Stimulated activated CD4-positive, alpha-beta T cell treated with anti-CD3 and anti-CD28 coated beads, TNF-alpha, amount 100 ng/mL, for 1 hour (primary cell): Measurements from ENCODE around the gene SCTR.

ENCODE experiments used
- DNase-seq, 3 donors: peaks; one replicate each; pipeline ENCODE4 v3.0.0-alpha.2; 2020; ENCODE audit warnings: low read depth in 3 of 3, low spot score in 1 of 3

SCTR gene

DNA sequence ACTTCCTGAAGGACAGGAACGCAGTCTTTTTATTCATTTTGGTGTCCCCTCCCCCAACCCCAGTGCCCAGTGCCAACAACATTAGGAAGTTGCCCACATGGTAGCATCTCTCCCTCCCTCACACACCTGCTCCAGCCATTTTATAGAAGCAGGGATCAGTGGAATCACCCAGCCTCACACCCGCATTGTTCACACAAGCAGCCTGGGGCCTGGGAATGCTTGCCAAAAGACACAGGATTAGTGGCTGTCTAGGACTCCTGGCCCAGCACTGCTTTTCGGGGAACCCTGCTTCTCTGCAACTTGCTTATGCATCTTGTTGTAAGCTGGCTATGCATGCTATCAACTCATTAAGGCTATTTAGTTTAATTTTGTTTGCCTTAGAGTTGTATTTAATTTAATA is 74.8 kb downstream of the SCTR start:
- DNase-seq, result no peak

DNA sequence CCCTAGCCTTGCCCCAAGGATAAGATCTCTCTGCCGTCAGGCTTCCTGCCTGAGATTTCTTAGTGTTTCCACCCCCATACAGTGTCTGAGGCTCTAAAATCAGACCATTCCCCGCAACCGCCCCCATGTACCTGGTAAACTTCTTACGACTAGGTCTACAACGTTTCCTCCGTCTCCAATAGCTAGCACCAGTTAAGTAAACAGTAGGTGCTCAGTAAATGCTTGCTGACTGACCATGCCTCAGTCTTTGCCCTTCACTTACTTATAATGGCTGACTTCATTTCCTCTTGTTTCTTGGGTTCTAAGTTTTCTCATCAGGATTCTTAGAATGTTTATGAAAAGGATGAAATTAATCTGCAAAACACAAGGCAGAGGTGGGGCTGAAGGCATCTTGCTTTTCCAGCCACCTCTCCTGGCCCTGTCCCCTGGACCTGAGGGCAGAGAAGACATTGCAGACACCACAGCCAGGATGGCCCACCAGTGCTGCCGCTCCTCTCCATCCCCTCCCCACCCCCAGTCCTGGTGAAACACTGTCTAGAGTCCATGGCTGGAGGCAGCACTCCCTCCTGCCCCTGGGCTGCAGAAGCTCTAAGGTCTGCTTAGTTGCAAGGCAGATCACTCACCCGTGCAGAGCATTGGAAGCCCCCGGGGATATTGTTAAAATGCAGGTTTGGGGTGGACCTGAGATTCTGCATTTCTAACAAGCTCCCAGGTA is 75.7 kb downstream of the SCTR start:
- DNase-seq, result no peak

DNA sequence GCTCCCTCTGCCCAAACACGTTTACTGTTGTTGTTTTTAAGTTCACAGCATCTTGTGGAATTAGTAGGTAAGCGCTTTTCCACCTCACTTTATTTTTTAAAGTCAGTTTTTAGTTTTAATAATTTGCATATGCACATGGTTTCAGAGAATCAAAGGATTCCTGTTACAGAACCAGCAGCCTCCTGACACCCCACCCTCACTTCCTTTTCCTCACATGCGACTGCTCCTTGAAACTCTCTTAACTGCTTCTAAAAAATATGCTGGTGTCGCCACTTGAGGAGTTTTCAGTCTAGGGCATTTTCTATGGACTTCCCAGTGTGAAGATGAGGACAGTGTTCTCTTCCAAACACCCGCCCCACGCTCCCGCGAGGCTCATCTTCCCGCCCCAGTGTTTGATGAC is 78.2 kb downstream of the SCTR start:
- no peak for DNase-seq

DNA sequence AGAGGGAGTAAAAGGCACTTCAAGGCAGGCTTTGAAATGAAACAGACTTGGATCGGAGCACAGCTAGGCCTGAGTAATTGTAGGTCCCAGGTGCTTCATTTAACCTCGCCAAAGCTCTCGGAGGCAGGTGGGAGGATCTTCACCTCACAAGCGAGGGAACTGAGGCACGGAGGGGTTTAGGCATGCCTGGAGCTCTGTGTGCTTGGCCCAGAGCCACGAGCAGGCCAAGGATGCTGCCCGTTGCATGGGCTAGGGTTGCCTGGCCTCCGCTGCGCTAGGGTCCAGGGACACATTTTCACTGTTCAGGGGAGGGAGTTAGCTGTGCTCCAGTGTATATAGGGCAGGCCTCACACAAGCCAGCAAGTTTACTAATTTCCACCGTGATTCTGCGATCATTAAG is 81.4 kb downstream of the SCTR start:
- DNase-seq, result no peak

DNA sequence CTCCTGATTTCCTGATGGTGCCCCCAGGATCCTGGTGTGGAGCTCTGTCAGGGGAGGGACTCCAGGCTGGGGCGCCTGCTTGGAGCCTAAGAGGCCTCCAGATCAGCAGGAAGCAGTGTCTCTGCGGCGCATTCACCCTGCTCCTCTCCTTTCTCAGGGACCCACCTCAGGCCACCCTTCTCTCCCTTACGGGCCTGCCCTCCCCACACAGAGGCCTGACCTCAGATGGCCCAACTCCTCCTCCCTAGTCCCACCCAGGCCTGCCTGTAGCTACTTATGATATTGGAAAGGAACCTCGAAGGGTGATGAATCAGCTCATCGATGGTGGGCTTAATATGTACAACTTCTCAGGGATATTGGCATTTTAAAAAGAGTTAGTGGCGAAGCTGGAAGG is 82.1 kb downstream of the SCTR start:
- no peak for DNase-seq

DNA sequence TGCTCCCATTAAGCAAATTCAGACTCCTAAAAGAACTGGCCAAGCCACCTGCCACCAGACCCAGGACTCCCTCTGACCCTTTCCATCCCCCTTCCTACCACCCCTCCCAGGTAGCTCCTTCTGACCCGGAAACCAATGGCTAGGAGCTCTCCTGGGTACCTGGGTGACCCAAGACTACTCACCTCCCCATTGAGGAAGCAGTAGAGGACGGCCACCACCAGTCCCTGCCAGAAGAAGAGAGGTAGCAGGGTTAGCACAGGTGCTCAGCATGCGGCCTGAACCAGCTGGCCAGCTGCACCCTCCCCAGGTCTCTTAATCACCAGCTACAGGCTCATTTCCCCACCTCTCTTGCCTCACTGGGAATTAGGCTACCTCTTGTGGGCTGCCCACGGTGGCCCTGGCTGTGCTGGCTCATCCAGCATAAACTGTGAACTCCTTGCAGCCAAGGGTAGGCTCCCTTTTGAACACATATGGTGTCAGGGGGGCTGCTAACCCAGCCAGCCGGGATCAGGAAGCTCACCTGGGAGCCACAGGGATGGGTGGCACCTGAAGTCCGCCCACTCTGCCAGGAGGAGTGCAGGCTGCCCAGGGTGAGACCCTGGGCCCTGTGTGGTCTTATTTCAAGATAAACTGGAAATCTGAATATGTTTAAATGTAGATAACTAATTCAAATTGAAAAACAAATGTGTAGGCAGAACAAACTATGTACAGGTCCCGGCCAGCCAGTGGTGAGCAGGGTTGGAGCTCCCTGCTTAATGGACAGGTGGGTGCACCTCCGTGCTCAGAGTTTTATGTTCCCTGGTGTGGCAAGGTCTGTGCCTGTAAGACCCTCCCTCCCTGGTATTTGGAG is 82.7 kb downstream of the SCTR start:
- no peak for DNase-seq

DNA sequence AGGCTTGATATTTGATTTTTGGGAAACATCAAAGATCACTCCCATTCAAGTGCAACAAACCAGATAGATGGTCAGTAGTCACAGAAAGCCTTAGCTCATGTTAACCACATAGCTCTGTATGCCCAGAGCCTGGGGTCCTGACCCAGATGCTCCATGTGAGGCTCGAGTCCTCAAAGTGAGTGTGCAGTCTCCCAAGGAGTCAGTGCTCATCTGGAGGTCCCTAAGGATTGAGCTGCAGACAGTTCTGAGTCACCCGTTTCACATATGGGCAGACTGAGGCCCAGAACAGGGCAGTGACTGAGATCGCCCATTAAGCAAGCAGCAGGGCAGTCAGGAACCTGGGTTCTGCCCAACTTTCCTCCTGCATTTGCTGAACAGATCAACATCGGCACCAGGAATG is 83.4 kb downstream of the SCTR start:
- no peak for DNase-seq

DNA sequence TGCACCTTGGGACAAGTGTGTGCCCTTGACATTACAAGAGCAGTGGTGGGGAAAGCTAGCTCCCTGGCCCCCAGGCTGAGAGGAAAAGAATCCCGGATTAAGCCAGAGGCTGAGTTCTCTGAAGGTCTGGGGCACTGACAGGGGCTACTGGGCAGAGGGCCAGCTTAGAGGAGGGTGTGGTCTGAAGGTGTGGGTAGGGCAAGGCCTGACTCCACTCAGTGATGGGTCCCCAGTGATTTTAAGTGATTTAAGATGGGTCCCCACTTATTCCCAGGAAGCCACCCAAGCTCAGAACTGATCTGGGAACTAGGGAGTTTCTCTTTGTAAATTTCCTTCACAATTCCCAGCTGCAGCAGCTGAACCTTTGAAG is 83.8 kb downstream of the SCTR start:
- no peak for DNase-seq

DNA sequence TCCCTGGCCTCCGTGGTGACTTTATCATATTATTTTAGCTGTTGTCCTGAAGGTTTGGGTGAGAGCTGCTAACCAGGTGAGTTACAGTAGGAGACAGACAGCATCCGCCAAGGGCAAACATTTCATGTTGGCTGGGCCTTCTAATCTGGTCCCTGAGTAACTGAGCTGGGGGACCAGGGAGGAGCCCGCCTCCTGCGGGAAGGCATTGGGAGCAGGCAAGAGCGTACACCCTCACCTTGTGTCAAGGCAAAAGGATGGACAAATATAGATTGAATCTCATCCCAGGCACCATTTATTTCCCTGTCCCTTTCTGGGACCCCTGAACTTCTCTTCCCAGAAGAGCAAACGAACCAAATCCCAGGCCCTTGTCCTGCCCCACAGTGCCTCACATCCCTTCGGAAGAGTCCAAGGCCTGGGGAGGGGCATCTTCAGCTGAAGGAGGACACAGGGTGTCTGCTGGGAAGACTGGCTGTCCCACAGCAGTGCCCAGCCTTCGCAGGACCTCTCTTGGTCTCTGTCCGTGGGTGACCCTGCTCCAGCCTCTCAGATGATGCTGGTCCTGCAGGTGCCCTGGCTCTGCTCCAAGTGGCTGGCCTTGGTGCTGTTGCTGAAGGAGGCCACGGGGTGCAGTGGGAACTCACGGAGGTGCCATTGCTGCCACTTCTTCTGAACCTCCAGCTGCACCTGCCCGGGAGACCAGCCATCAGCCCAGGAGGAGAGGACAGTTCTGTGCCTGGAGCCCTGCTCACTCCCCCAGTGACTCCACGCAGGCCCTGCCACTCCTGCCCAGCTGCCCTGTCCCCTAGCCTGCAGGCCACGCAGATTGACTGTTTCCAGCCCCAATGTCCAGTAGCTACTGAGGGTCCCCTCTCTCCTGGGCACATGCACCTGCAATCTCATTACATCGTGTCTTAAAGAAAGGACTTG is 84.4 kb downstream of the SCTR start:
- DNase-seq, result no peak

DNA sequence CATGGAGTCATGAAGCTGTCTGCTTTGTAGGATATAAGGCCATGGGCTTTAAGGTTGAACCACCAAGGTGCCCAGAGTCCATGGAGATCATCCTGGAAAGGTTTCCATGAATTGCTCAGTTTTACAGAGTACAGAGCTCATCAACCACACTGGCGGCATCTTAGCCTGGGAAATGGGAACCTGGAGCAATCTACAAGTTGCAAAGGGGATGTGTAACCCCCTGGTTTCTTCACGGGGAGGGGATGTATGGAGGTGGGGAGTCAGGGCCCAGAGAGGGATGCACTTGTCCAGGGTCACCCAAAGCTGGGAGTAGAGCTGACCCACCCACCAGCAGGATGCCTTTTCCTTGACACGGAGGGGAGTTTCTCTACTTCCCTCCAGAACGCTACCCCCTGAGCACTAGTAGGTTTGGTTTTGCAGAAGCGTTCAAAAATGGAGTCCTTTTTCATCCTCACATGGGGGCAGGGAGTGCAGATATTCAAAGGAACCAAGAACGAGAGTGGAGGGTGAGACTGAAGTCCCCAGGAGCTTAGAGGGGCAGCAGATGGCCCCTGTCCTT is 85.5 kb downstream of the SCTR start:
- DNase-seq, result no peak

DNA sequence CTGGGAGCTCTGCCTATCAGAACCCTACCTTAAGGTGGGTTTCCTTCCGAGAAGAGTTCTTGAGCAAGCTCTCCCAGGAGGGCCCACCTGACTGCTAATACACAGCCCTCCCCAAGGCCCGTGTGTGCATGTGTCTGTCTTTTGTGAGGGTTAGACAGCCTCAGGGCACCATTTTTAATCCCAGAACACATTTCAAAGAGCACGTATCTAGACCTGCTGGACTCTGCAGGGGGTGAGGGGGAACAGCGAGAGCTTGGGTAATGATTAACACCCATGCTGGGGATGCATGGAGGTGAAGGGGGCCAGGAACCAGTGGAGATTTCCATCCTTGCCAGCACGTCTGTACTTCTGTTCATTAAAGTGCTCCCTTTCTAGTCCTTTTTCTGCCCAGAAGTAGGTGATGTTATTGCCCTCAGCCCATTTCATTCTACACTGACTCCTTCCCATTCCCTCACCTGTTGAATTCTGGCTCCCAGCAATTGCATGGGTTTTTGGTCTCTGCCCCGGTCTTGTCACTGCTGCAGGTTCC is 86.1 kb downstream of the SCTR start:
- DNase-seq, result no peak

DNA sequence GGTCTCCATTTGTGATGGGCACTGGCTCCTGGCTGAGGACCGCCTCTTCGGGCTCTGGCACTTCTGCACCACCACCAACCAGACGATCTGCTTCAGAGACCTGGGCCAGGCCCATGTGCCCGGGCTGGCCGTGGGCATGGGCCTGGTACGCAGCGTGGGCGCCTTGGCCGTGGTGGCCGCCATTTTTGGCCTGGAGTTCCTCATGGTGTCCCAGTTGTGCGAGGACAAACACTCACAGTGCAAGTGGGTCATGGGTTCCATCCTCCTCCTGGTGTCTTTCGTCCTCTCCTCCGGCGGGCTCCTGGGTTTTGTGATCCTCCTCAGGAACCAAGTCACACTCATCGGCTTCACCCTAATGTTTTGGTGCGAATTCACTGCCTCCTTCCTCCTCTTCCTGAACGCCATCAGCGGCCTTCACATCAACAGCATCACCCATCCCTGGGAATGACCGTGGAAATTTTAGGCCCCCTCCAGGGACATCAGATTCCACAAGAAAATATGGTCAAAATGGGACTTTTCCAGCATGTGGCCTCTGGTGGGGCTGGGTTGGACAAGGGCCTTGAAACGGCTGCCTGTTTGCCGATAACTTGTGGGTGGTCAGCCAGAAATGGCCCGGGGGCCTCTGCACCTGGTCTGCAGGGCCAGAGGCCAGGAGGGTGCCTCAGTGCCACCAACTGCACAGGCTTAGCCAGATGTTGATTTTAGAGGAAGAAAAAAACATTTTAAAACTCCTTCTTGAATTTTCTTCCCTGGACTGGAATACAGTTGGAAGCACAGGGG is 87.1 kb downstream of the SCTR start:
- DNase-seq, result no peak

DNA sequence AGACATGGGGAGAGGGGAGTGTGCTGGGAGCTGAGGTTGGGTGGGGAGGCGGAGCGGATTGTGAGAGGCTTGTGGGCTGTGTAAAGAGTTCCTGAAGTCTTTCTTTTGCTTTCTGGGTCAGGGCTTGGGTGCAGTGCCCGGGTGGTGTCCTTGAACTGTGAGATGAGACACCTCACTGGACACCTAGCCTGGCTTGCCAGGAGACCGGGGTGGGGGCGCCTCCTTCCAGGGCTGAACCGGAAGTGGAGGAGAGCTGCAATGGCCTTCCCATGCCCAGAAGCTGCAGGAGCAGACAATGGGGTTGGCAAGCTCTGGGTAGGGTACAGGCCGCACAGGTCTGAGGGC is 88.4 kb downstream of the SCTR start:
- DNase-seq, result no peak

DNA sequence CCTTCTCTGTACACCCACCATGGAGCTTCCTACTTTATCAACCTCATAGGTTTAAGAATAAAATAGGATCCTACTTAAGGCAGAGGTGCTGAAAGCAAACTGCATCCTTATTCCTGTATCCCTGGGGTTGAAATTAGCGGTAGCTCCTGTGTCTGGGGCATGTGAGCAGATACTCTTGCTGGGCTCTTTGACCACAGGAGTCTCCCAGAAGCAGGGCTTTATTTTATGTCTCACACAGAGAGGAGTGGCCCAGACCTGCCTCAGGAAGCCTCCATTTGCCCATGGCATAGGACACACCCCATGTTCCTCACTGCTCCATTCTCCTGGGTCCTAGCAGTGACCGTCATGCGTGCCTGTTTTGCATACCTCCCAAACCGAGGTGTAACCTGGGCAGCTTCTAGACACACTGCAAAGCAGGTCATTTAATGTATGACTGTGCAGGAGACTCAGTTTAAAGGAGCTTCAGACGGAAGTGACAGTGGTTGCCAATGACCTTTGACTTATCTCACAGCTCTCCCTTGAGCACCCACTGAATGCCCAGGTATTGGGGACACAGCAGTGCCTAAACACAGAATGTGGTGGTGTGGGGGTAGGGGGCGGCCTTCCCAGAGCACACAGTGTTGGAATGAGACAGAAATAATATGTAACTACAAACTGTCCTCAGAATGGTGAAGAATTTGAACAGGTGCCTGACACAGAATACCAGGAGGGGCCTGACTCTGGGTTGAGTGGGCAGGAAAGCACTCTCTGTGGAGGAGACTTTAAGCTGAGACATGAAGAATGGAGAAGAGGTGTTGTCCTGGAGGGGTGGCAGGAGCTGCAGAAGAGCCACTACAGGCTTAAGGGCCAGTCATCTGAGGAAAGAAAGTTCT is 89.0 kb downstream of the SCTR start:
- no peak for DNase-seq

DNA sequence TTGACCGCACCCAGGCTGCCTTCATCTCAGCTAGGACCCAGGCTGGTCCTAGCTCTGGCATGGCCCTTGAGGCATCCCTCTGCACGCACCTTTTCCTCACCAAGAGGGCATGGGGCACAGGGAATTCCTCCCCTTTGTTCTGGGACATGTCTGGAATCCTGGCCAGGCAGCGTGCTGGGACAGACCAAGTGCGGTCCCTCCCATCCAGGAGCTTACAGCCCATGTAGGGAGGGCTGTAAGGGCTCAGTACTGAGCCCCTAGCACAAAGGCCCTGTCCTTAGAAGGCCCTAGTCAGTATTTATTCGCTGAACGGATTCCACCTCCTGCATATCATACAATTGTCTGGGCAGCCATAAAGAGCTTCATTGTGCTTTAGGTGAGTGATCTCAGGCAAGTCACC is 89.6 kb downstream of the SCTR start:
- DNase-seq, result no peak

DNA sequence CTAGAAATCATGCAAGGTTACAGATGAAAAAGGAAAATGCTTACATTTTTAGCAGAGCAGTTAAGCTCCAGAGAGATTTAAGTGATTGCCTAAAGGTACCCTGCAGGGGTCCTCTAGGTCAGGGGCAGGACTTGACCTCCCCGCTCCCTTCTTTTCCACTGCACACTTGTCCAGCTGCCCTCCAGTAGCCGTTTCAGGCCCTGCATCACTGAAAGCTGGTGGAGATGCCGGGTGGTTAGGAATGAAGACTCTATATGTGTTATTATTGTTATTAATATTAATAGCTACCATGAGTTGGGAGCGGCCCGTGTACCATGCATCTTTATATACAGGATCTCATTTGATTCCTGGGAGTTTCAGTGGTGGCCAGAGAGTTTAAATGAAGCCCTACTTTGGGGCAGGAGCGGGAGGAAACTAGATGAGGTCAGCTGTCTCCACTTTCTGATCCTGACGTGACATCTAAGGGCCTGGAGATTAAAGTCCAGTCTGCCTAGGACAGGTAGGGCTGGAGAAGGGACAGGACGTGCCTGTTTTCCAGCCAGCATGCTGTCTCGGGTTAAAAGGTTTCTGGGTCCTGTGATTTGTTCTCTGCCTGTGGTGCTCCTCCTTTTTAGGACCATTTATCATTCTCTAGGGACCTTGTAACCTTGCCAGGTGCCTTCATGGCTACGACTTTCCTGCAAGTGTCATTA is 90.5 kb downstream of the SCTR start:
- DNase-seq, result no peak

DNA sequence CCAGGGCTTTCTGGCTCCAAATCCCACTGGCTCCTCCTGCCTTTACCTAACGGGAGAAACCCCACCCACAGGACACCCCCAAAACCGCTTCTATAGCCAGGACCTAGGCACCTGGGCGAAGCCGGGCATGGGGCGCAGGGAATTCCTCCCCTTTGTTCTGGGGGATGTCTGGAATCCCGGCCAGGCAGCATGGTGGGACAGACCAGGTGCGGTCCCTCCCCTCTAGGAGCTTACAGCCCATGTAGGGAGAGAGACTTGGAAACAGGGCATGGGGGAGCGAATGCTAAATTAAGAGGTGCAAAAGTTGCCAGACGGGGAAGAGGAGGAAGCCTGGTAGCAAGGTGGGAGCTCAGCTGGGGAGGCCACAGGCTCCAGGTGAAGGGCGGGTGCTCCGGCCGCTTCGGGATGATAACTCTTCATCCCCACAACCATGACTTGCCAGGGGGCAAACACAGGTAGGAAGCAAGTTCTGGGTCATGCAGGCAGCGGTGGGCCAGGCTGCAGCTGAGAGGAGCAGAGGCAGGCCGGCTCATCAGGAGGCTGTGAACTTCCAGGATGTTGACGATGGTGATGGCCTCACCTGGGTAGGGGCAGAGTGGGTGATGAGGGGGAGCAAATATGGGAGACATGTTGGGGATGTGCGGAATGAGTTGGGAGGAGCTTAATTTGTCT is 91.3 kb downstream of the SCTR start:
- no peak for DNase-seq
